Esophagus squamous epithelium (tissue), 4 donors: ENCODE data around the gene RAB1B.

Experiments
- CTCF ChIP-seq, 6 experiments: fragments of 450-650 bp in 4 of 6; fragments of 200-600 bp in 2 of 6; sonication (generic) in 2 of 6; IDR thresholded peaks; one replicate each; pipeline ENCODE4 v1.5.1; 2016 to 2019; ENCODE audit warnings: antibody characterized with exemption in 6 of 6, mild to moderate bottlenecking in 4 of 6, moderate library complexity in 4 of 6
- POLR2A ChIP-seq, 4 donors: fragments of 450-650 bp; IDR thresholded peaks; one replicate each; pipeline ENCODE4 v1.6.1; 2017; ENCODE audit warnings: antibody characterized with exemption in 4 of 4, mild to moderate bottlenecking in 4 of 4, moderate library complexity in 3 of 4

DNA sequence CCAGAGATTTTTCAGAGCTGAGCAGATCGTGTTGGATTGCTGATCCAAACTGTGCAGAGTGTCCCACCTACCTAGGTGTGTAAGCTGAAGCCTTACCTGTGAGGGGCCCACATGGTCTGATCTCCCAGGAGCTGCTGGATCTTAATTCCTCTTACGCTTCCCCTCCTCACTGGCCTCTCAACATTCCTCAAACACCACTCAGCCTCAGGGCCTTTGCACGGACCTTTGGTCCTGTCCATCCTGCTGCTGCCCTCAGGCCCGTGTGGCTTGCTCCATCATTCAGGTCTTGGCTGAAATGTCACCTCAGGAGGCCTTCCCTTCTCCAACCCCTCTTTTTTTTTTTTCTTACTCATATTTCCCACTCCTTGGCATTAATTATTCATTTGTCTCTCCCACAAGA, 21.1 kb upstream of the RAB1B start:
- no peak for TF ChIP-seq CTCF (IDR thresholded peaks at IDR 0.05)
- TF ChIP-seq POLR2A (IDR thresholded peaks at IDR 0.05), result no peak
